LoVo (cell line): ENCODE results near the gene ALK.
A peak's percentile ranks its signal among the peaks of the same experiment; 100 is the strongest.

ENCODE experiments used
- DNase-seq: peaks from one replicate; pipeline ENCODE4 v3.0.0-alpha.2; 2016; ENCODE audit warnings: low spot score

The ALK gene

DNA sequence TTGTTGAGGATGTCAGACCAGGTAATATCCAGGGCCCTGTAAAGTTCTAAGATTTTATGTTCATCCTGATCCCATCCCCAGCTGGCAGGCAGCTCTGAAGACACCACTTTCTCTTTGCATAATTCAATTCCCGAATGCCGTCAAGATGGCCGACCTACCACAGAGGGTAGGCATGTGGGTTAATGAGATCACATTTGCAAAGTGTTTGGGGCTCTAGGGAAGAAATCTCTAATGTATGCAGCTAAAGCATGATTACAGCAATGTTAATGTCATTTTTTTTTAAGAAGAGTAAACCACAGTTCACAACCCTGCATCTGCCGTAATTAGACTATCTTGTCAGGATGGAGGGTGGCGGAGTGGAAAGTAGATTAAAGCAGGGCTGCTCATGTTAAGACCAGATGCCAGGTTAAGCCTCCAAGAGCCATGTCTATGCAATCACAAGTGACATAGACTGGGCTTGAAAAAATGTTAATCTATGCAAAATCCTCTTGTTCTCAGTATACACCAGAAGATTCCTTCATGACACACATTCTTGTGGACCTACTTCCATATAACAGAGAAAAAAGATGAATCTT is 131.4 kb downstream of the ALK start:
- no peak for DNase-seq

DNA sequence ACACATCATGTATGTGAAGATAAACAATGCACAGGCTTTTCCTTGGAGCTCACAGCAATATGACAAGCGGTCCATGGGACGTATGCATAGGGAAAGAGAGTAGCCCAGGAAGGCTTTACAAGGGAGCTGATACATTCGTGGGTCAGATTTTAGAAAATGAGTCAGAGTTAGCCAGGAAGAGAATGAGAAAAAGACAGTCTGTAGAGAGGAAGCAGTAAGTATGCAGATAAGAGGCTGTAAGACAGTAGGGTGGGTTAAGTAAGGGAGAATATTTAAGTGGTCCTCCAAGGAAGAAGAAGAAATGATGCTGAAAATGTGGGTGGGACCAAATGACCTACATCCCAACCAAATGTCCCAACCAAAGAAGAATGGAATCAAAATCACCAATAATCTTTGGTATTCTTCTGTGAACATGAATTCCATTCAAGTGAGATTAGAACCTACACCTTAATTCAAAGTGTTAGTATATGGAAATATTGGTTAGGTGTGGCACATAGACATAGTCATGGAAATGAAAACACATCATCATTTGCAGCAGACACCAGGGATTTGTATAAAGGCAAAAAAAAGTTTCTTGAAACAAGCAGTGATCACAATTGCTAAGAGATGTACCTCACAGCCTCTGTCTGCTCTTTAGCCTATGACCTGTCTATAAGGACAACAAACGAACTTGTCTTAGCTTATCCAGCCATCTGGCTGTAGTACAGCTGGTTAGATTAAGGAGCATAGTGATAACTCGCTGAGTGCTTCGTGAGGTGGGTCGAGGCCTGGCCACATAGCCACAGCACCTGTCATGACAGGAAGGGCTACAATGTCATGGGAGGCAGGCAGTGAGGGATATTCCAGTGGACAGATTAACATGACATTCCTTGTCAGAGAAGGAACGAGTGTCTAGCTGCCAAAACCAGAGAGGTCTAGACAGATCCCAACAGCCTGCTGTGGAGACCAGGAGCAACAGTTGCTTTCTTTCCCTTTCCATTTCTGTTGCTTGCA is 133.6 kb downstream of the ALK start:
- DNase-seq, result no peak

DNA sequence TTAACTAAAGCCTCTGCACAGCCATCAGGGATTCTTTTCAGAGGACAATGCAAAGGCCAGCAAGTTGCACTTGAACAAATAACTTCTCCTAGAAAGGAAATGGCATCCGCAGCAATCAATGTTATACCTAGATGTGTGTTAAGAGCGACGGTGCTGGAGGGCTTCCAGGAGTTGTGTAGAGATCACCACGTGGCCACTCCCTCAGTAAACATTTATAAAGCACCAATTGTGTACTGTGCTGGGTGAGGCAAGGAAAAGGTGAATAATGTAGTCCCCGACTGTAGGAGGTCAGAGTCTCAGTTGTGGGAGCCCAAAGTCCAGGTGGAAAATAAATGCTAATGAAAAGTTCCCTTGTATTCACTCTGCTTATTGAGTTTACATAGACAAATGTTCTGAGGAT is 135.0 kb downstream of the ALK start:
- peak; percentile 2 for DNase-seq

DNA sequence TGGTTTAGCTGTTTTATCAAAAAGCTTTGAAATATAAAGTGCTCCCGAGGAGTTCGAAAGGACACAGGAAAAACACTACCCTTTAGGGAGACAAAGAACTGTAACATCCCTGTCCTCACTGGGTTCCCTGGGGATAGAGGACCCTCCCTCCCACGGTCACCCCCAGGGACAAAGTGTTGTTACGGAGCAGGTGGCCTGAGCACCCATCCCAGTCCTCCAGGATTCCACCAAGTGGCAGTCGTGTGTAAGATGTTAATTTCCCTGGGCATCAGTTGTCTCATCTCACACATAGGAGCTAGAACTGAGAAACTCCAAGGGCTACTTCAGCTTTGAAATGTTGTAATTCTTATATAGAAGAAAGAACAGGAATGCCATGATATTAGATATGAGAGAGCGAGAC is 137.7 kb downstream of the ALK start:
- no peak for DNase-seq

DNA sequence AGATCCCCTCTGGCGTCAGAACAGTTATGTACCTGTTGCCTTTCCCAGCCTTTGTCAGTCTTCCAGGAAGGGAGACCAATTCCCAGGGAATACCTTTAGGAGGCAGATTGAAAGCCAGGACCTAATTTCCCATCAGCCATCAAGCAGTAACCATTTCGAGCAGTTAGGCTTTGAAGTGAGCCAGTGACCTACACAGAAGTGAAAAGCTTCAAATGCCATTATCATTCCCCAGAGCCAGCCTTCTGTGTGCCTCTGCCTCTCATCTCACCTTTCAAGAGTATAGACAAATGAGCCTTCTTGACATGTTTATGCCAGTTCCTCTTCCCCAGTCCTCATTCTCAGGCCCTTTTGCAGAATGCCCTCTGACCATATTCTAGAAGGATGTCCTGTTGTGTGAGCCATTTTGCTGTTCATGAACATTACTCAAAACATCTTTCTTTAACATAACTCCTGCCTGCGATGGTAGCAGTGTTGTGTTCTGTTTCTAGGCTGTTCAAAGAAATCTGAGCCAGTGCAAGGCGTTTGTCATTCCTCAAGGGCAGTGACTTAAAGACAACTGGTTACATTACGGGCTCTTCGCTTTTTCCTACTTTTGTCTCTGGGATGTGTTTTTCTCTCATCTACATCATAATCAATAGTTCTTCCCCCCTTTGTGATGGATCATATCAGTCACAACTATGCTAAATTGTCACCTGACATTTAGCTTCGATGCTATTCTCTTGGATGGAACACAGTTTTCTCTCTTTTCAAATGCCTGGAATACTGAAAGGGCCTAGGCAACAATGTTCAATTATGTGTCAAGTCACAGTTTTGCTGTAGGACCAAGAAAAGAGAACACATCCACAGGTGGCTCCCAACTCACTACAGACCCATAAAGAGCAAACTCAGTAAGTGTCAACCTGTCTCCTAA is 138.6 kb downstream of the ALK start:
- no peak for DNase-seq

DNA sequence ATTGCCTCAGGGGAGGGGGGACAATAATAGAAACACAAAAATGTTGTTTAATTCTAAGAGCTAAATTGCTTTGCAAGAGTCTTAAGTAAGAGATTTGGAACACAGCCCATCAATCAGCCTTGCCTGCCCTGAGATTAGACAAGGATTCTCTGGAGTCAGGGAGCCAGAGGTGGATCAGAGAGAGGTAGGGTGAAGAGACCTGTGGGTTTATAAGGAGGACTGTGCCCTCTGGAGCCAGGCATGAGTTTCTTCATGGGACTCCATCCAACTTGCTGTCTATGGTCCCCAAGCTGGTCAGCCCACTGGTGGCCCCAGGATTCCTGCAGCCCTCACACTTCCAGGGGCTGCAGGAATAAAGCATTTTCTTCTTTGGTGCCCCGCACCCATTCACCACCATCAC is 139.3 kb downstream of the ALK start:
- no peak for DNase-seq

DNA sequence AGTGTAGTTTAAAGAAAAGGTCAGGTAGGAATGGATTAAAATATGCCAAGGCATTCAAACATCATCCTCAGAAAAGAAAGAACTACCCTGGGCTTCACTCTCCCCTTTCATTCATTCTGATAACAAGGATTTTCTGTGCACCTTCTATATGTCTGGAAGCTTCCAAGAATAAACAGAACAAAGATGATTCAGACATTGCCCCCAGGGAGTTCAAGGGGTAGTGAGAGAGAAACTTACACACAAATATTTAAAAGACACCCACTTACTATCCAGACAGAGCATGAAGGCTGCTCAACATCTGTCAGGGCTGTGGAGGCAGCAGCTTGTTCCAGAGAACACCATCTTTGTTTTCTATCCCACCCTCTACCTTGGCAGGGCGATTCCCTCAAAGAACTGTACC is 140.5 kb downstream of the ALK start:
- DNase-seq, result no peak

DNA sequence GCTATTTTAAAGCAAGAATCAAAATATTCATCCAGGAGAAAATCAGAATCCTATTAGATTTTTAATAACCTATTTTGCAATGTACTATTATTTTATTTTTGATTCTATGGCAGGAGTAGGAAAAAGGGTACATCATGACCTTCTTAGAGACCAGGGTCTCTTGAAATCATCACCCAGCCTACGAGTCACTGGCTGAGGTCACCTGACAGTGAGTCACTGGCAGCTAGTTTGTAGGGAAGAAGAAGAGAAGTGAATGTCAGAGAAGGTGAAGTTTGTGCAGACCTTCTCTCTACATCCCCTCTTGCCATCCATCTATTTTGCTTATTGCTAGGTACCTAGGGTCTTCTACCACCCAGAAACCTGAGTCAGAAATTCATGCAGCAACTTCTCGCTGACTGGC is 144.2 kb downstream of the ALK start:
- DNase-seq, result no peak

DNA sequence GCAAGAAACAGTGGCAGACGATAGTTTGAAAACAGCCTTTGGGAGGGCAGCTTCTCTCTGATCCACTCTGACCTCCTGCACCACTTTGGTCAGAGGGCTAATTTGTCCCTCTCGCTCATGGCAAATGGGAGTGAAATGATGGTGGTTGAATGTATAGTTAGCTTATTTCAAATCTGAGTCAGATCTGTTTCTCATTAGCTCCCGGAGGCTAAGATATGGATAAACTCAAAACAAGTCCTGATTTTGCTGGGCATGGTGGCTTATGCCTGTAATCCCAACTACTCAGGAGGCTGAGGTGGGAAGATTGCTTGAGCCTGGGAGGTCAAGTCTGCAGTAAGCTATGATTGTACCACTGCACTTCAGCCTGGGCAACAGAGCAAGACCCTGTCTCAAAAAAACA is 145.0 kb downstream of the ALK start:
- DNase-seq, result no peak

DNA sequence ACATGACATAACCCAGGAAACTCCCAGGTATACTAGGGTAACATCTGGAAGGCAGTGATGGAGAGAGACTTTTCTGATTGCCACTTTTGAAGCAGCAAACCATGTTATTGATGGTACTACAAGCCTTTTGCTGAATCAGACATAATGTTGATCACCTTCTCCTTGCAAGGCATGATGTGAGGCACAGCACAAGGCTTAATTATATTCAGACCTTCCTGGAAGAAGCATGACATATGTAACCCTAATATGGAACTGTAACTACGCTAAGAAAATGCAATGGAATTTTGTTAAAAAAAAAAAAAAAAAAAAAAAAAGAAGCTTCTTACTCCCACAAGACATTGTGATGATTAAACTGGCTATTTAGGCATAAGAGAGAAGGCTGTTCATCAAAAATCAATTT is 145.4 kb downstream of the ALK start:
- DNase-seq, result no peak

DNA sequence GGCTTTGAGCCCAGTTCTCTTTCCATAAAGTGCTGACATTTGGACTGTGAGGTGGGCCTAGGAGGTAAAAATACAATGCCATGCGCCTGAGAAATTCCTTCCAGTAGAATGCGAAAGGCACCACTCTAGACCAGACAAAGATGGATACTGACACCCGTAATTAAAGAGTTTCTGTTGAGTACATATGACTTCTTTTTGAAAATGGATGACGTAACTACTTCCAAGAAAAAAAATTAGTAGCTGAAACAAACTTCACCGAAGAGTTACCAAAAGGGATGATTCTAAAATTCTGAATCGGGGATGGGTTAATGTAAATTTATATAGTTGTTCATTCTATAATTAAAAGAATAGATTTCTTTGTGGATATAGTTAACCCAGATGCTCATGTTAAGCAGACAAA is 146.8 kb downstream of the ALK start:
- no peak for DNase-seq

DNA sequence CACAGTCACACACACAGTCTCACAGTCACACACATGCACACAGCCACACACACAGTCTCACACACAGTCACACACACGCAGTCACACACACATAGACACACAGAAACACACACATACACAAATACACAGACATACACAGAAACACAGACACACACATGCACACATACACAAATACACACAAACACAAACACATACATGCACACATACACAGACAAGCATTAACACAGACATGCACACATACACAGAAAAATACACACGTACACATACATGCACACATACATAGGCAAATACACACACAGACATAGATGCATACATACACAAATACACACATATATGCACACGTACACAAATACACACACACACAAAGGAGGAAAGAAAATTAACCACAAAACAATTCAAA is 150.5 kb downstream of the ALK start:
- DNase-seq, result no peak

DNA sequence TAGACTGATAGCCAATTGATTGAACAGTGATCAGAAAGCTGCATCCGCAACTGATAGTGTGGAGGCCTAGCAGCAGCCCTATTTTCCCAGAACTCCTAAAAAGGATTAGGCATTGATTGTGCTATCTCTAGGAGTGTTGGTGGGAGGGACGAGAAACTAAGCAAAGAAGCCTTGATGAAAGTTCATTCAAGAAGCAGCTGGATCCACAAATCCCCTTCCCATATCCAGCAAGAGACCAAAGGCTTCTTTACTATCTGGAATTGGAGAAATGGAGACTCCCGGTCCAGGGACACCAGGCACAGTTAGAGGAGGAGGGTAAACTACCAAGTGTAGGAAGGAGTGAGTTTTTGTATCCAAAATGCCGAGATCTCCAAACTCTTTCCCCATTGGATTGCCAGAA is 151.5 kb downstream of the ALK start:
- DNase-seq, result no peak

DNA sequence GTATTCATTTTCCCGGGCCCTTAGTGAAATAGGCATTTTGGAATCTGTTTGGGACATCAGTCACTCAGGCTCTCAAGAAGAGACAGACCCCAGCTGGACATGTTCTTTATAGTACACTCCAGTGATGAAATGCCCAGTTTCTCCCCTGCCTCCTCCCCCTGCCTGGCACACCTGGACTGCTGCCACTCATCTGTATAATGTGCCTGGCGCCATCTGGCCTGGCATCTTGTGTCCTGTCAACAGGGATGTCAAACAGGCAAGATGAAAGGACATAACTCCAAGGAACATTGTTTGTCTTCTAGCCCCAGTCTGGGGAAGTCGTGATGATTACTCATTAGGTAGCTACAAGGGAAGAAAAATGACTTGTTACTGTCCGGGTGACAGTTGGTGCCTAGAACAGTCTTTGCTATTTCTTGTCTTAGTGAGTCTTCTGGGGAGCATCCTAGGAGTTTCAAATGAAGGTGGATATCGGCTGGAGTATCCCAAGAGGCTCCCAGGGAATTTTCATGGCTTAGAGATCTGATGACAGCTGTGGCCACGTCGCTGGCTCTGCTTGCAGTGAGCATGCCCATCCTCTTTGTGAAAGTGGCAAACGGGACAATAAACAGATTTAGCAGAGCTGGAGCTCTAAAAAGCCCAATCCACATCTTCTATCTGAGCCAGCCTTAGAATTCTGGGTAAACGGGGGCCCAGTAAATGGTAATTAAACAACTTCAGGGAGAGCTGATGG is 153.6 kb downstream of the ALK start:
- no peak for DNase-seq

DNA sequence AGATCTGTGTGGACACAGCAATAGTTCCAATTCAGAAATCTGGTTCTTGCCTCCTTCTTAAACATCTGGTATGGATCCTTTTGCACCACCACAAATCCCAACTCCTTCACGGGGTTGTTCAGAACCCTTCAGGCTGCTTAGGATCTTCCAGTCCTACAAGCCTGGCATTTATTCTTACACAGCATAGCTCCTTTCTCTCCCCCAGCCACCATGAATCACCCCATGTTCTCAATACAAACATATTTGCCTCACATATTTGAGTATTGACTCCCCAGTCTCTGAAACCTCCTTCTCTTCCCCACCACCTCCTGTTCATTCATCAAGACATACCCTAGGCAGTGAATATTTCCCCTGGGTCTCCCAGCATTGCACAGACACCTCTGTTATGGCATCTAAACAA is 155.2 kb downstream of the ALK start:
- no peak for DNase-seq

DNA sequence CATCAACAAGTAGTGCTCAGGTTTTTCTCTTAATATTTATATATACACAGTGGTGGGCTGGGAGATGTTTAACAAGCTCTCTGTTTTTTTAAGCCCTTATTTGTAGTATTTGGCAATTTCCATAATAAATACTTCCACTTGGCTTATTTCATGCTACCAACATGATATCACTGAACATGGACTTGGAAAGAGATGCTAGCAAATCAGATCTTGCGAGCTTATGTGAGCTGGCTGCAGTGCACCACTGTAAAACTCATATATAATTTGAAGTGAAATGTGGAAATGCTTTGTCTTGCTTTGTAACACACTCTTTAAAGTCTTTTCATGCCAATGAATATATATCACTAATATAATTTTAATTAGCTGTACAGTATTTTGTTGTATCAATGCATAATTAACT is 155.7 kb downstream of the ALK start:
- no peak for DNase-seq

DNA sequence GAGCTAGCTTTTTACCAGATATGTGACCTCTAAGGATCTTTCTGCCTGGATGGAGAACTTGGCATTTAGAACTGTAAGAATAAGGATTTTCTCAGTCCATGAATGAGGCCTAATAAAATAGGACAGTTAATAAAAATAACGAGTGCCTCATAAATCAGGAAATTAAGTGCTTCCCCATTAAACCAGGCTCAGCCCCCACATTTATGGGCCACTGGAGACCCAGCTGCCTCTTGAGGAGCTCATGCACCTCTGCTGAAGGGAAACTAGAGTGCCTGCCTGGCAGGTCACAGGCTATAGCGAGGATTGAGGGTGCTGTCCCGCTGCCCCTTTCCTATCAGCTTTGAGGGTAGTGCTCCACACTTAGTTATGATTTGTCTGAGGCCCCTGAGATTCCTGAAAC is 158.0 kb downstream of the ALK start:
- no peak for DNase-seq

DNA sequence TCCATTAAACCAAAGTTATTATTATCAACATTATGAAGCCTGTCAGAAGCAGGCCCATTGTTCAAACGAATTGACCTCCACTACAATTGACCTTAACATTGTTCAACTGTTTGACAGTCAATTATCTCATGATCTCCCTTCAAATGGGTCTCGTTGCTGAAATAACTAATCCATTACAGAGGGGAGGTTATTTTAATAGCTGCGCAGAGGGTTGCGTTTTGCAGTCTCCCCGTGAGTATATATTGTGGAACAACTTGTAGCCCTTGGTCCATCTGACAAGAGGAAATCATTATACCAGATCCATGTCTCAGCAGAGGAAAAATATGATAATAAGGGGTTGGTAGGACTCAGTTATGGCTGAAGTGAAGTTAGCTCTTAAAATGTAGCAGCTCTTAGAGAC is 159.1 kb downstream of the ALK start:
- DNase-seq, result no peak

DNA sequence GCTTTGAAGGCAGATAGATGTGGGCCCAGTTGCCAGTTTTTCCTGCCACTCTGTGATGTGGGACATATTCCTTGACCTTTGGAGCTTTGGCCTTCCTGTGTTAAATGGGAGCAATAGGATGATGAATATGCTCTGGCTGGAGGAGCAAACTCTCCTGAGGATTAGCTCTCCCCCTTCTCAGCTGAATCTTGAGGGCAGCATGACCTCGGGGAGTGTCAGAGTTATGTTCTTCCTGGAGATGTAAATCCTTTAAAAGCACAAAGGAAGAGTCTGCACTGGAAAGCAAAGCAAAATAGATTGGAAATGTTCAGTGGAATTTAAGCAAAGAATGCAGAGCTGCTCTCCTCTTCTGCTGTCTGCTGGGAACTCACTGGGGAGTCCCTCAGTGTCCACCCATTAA is 160.1 kb downstream of the ALK start:
- no peak for DNase-seq

DNA sequence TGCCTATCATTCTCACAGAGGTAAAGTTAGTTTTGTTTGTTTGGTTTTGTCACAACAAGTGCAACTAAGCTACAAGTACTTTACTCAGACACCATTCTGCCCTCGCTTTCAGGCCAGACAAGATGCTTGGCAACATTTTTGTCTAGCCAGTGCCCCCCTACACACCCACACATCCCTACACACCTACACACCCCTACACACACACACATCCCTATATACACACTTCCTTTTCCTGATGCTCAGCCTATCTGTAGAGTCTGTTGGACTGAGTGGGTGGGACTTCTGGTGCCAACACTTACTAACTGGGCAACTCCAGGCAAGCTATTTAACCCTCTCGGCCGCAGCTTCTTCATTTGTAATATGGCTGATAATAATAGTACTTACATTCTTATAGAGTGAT is 161.4 kb downstream of the ALK start:
- DNase-seq, result no peak

DNA sequence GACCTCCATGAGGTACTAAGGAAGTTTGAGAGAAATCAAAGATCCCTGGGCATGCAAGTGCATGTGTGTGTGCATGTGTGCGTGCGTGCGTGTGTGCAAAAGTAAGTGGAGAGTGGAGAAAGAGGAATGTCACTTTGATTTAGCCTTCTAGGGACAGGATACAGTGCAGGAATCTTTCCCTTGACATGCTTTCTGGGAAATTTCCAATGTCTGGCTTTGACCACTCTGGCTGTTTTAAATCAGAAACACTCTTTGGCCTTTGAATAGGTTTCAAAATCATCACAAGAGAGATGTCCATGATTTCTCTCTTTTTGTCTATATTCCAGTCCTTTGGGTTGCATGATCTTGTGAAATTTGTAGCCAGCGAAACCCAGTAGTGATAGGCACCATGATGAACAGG is 162.0 kb downstream of the ALK start:
- DNase-seq, result no peak

DNA sequence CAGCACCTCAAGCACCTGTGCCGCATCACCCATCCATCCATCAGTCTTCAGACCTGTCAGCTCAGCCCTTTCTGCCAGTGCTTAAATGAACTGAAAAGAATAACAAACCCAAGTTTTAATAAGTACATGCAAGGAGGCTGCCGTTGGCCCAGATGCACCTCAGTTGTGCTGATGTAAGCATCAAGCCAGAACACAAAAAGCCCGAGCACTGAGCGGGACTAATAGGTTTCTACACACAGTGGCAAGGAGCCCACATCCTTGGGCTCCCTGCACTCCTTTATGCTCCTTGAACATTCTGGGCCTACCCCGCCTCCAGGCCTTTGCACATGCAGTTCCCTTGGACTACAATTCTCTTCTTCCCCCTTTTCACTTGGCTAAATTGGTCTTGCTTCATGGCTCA is 165.6 kb downstream of the ALK start:
- no peak for DNase-seq
